ENCODE measurements around the gene PKD1. TPM values are rescaled to one million over a fixed set of nuclear protein-coding genes. Genes with fewer than 3 reads are reported as not detected.

PKD1 gene
- total and polyA plus RNA-seq, 2 of the 13 experiments (the other 11 are each of a cell fraction or from before 2014, with no cell fraction given) = 22.1 to 23.0 TPM

DNA sequence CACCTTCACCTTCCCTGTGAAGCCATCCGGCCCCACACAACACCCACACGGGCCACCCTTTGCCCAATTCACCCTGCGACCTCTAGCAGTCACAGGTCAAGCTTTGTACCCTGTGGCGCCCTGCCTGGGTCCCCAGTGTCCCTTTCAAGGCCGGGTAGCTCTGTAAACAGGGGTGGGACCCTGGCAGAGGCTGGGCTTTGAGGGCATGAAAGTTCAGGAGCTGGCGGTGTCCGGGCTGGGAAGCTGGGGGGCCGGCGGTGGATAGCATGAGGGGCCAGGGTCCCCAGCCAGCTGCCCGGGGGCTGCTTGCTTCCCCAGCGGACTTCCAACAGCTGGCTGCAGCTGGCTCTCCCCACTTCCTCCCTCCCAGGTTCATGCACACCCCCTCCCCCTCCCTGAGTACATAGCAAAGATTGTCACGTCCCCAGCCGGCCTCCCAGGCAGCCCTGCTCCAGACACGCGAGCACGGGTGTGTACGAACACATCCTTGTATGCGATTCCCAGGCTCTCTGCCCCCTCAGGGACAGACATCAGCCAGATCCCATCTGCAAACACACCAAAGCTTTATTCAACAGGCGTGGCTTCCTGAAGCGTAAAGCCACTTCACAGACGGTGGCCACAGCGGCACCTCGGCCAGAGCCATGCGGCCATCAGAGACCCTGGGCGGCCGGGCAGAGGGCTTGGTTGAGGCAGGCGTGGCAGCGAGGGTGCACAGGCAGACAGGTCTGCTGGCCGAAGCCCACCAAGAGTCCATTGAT is 96.2 kb downstream of the PKD1 start (continued):
- TF ChIP-seq ZBTB10 (CRISPR knock-in tag; IDR thresholded peaks at IDR 0.05; ENCODE audit: borderline replicate concordance) (peak; percentile 56; the same call in 1 of the 2 replicates), STAT6 (CRISPR knock-in tag; IDR thresholded peaks at IDR 0.05; ENCODE audit: borderline replicate concordance) (peak; percentile 51; the same call in 1 of the 2 replicates), RFX3 (CRISPR knock-in tag; IDR thresholded peaks at IDR 0.05) (no peak), SAFB2 (CRISPR knock-in tag; IDR thresholded peaks at IDR 0.05; ENCODE audit: borderline replicate concordance, low read depth) (no peak; the same call in none of the 2 replicates), ZBTB44 (CRISPR knock-in tag; IDR thresholded peaks at IDR 0.05) (no peak), ZNF510 (CRISPR knock-in tag; IDR thresholded peaks at IDR 0.05; ENCODE audit: low read depth) (peak; percentile 88; the same call in 1 of the 2 replicates), HOXD1 (CRISPR knock-in tag; IDR thresholded peaks at IDR 0.05) (peak; percentile 57; the same call in 1 of the 2 replicates), ATF7 (IDR thresholded peaks at IDR 0.05) (no peak), ATF7 (CRISPR knock-in tag; IDR thresholded peaks at IDR 0.05) (no peak; the same call in 1 of the 2 replicates), ARHGAP35 (CRISPR knock-in tag; IDR thresholded peaks at IDR 0.05; ENCODE audit: borderline replicate concordance) (peak; percentile 23; the same call in 1 of the 2 replicates)
- TF ChIP-seq, protein P1, sequence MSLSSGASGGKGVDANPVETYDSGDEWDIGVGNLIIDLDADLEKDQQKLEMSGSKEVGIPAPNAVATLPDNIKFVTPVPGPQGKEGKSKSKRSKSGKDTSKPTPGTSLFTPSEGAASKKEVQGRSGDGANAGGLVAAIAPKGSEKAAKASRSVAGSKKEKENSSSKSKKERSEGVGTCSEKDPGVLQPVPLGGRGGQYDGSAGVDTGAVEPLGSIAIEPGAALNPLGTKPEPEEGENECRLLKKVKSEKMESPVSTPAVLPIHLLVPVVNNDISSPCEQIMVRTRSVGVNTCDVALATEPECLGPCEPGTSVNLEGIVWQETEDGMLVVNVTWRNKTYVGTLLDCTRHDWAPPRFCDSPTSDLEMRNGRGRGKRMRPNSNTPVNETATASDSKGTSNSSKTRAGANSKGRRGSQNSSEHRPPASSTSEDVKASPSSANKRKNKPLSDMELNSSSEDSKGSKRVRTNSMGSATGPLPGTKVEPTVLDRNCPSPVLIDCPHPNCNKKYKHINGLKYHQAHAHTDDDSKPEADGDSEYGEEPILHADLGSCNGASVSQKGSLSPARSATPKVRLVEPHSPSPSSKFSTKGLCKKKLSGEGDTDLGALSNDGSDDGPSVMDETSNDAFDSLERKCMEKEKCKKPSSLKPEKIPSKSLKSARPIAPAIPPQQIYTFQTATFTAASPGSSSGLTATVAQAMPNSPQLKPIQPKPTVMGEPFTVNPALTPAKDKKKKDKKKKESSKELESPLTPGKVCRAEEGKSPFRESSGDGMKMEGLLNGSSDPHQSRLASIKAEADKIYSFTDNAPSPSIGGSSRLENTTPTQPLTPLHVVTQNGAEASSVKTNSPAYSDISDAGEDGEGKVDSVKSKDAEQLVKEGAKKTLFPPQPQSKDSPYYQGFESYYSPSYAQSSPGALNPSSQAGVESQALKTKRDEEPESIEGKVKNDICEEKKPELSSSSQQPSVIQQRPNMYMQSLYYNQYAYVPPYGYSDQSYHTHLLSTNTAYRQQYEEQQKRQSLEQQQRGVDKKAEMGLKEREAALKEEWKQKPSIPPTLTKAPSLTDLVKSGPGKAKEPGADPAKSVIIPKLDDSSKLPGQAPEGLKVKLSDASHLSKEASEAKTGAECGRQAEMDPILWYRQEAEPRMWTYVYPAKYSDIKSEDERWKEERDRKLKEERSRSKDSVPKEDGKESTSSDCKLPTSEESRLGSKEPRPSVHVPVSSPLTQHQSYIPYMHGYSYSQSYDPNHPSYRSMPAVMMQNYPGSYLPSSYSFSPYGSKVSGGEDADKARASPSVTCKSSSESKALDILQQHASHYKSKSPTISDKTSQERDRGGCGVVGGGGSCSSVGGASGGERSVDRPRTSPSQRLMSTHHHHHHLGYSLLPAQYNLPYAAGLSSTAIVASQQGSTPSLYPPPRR (CRISPR knock-in tag; IDR thresholded peaks at IDR 0.05; ENCODE audit: borderline replicate concordance) = peak; percentile 89
- TF ChIP-seq, protein P2, sequence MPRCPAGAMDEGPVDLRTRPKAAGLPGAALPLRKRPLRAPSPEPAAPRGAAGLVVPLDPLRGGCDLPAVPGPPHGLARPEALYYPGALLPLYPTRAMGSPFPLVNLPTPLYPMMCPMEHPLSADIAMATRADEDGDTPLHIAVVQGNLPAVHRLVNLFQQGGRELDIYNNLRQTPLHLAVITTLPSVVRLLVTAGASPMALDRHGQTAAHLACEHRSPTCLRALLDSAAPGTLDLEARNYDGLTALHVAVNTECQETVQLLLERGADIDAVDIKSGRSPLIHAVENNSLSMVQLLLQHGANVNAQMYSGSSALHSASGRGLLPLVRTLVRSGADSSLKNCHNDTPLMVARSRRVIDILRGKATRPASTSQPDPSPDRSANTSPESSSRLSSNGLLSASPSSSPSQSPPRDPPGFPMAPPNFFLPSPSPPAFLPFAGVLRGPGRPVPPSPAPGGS (CRISPR knock-in tag; IDR thresholded peaks at IDR 0.05) = no peak
